Measurements from ENCODE around the gene CDR2L.
A peak's percentile ranks its signal among the peaks of the same experiment; 100 is the strongest.

CDR2L gene

DNA sequence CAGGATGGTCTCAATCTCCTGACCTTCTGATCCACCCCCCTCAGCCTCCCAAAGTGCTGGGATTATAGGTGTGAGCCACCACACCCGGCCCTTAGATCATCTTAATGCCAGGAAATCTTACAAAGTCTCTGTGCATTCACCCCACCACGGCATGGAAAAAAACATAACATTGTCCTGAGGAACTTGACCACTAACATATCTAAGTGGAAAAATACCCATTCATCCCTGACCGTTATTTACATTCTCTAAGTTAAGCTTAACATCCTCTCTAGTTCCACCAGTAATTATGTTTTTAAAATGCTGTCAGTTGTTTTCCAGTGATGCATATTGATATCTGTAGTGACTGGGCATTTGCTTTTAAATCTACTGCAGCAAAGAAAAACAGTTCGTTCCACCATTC, 11.5 kb upstream of the CDR2L start:
- H3K4me1 Mint-ChIP-seq: peaks cover 10% of the 10 kb centered on the region
- no peaks in the 10 kb centered on the region for H3K9me3 Mint-ChIP-seq
- no peaks in the 10 kb centered on the region for H3K36me3 Mint-ChIP-seq (ENCODE audit: low read depth)
- TF ChIP-seq, protein P1, sequence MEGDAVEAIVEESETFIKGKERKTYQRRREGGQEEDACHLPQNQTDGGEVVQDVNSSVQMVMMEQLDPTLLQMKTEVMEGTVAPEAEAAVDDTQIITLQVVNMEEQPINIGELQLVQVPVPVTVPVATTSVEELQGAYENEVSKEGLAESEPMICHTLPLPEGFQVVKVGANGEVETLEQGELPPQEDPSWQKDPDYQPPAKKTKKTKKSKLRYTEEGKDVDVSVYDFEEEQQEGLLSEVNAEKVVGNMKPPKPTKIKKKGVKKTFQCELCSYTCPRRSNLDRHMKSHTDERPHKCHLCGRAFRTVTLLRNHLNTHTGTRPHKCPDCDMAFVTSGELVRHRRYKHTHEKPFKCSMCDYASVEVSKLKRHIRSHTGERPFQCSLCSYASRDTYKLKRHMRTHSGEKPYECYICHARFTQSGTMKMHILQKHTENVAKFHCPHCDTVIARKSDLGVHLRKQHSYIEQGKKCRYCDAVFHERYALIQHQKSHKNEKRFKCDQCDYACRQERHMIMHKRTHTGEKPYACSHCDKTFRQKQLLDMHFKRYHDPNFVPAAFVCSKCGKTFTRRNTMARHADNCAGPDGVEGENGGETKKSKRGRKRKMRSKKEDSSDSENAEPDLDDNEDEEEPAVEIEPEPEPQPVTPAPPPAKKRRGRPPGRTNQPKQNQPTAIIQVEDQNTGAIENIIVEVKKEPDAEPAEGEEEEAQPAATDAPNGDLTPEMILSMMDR (IDR thresholded peaks at IDR 0.05; ENCODE audit: unreplicated experiment in 3 of 3): no peak
- peak overlapping the region in 1 of 3 experiments; percentile 46 for H3K4me3 Mint-ChIP-seq
- H3K27ac Mint-ChIP-seq: no peak overlapping the region
- H3K27me3 Mint-ChIP-seq (ENCODE audit: low read depth): peaks cover 68% of the 10 kb centered on the region

DNA sequence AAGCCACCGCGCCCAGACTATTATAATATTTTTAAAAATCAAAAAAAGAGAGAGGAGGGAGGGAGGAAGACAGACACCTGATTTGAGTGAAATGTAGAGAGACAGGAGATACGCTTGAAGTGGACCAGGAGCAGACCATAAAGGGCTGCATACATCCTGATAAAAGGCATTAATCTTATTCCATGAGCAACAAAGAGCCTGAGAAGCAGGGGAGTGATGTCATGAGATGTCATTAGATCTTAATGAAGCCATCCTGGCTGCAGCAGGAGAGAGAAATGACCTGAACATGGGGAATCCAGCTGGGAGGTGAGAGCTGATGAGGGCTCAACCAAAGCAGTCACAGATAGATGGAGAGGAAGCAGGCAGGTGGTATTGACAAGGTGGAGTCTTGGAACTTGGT, 9.6 kb upstream of the CDR2L start:
- H3K4me1 Mint-ChIP-seq: peaks cover 9% of the 10 kb centered on the region
- TF ChIP-seq, protein P1 (IDR thresholded peaks at IDR 0.05; ENCODE audit: unreplicated experiment in 3 of 3): no peak
- H3K9me3 Mint-ChIP-seq: no peaks in the 10 kb centered on the region
- no peaks in the 10 kb centered on the region for H3K36me3 Mint-ChIP-seq (ENCODE audit: low read depth)
- peaks cover 51% of the 10 kb centered on the region for H3K27me3 Mint-ChIP-seq (ENCODE audit: low read depth)
- peak overlapping the region in 2 of 3 experiments; percentile 59 to 73 for H3K4me3 Mint-ChIP-seq
- no peak overlapping the region for H3K27ac Mint-ChIP-seq

DNA sequence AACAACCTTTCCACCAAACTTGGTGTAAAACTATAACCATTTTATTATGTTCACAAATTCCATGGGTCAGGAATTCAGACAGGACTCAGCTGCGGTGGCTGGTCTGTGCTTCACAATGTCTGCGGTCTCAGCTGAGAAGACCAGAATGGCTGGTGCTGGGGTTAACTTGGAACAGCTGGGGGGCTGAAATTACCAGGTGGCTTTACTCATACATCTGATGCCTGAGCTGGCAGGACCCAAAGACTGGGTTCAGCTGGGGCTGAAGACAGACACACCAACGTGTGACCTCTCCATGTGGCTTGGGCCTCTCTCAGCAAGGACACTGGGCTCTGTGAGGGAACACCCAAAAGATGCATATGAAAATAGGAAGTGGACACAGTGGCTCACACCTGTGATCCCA, 9.2 kb upstream of the CDR2L start:
- Mint-ChIP-seq H3K27ac (no peak overlapping the region), H3K9me3 (no peaks in the 10 kb centered on the region), H3K4me1 (peaks cover 5% of the 10 kb centered on the region), H3K36me3 (ENCODE audit: low read depth) (no peaks in the 10 kb centered on the region), H3K27me3 (ENCODE audit: low read depth) (peaks cover 47% of the 10 kb centered on the region), H3K4me3 (no peak overlapping the region)
- TF ChIP-seq, protein P1 (IDR thresholded peaks at IDR 0.05; ENCODE audit: unreplicated experiment in 3 of 3): no peak

DNA sequence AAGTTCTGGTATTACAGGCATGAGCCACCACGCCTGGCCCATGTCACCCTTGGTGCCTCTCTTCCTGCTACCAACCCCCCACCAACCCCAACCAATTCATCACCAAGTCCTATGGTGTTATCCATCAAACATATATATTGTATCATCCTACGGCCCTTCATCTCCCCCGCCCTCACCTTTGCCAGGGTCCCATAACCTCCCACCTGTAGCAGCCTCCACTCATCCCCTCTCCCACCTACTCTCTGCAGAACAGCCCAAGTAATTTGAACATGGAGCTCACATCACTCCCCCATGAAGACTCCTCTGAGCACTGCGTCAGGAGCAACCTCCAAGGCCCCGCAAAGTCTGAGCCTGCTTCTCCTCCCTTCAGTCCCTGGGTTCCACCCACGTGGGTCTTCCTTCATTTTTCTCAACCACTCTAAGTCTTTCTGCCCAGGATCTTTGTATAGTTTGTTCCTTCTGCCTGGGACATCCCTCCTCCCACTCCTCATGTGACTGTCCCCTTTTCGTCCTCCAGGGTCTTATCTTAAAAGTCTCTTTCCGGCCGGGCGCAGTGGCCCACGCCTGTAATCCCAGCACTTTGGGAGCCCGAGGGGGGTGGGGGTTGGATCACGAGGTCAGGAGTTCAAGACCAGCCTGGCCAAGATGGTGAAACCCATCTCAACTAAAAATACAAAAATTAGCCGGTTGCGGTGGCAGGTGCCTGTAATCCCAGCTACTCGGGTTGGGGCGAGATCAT, 7.9 kb upstream of the CDR2L start:
- Mint-ChIP-seq H3K36me3 (ENCODE audit: low read depth) (no peaks in the 10 kb centered on the region), H3K27ac (no peak overlapping the region), H3K4me3 (peak overlapping the region in 2 of 3 experiments; percentile 39 to 63), H3K4me1 (peaks cover 9% of the 10 kb centered on the region), H3K27me3 (ENCODE audit: low read depth) (peaks cover 33% of the 10 kb centered on the region), H3K9me3 (no peaks in the 10 kb centered on the region)
- TF ChIP-seq, protein P1 (IDR thresholded peaks at IDR 0.05; ENCODE audit: unreplicated experiment in 3 of 3): no peak

DNA sequence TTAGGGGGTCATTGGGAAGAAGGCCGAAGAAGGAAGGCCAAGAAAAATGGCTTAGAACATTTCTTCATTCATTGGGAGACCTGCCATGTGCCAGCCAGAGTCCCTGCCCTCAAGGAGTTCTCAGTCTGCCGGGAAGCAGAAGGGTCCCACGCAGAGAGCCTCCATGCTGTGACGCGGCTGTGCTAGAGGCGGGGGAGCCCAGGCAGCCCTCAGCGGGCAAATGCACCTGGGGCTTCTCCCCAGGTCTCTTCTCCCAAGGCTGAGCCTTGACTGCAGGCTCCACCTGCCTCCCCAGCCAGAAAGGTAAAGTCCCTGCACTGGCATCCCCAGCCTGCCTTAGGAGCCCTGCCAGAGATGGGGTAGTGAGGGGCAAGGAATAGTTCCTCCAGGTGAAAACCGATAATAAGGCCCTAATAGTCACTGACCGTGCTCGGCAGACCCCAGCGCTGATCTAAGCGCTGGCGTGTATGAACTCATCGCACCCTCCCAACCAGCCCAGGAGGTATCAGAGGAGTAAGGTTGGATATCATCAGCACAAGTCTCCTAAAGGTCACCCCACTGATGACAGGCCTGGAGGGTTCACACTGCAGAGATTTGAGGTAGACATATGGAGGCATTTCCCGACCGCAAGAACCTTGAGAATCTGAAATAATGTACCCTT, 6.0 kb upstream of the CDR2L start:
- no peaks in the 10 kb centered on the region for H3K36me3 Mint-ChIP-seq (ENCODE audit: low read depth)
- H3K27ac Mint-ChIP-seq: peak overlapping the region; percentile 37 to 91 (median 83)
- TF ChIP-seq, protein P1 (IDR thresholded peaks at IDR 0.05; ENCODE audit: unreplicated experiment in 3 of 3): no peak
- H3K27me3 Mint-ChIP-seq (ENCODE audit: low read depth): peaks cover 15% of the 10 kb centered on the region
- H3K4me1 Mint-ChIP-seq: peaks cover 9% of the 10 kb centered on the region
- H3K9me3 Mint-ChIP-seq: no peaks in the 10 kb centered on the region
- peak overlapping the region; percentile 89 to 93 (median 91) for H3K4me3 Mint-ChIP-seq

Data from nephron (organoid).